Hippocampal formation (tissue), 2 donors: ENCODE data around the gene ALOX15.
"Not testable (repeated sequence)": the region's sequence is repeated elsewhere in the genome, so short reads cannot be mapped to it uniquely, and the experiment has no call there.

ENCODE experiments used
- DNase-seq, 2 donors: peaks; one replicate each; lab custom pipeline; 2025; lab: John Stamatoyannopoulos, UW

Gene ALOX15

GRCh38 chr17:4594406-4594805, 47.1 kb downstream of the ALOX15 start:
- no peak for DNase-seq

GRCh38 chr17:4593021-4593421, 48.5 kb downstream of the ALOX15 start:
- no peak for DNase-seq

GRCh38 chr17:4592240-4593005, 49.1 kb downstream of the ALOX15 start:
- DNase-seq, result no peak

- no peak for DNase-seq
Measured at GRCh38 chr17:4591529-4591928, 49.9 kb downstream of the ALOX15 start.

- DNase-seq, result no peak
Measured at GRCh38 chr17:4590981-4591453, 50.5 kb downstream of the ALOX15 start.

GRCh38 chr17:4590042-4590441, 51.4 kb downstream of the ALOX15 start:
- DNase-seq, result not testable (repeated sequence)

GRCh38 chr17:4588898-4589625, 52.4 kb downstream of the ALOX15 start:
- no peak for DNase-seq

GRCh38 chr17:4588391-4588790, 53.1 kb downstream of the ALOX15 start:
- no peak for DNase-seq

- no peak for DNase-seq
Measured at GRCh38 chr17:4587803-4588202, 53.7 kb downstream of the ALOX15 start.

- no peak for DNase-seq
Measured at GRCh38 chr17:4587195-4587594, 54.3 kb downstream of the ALOX15 start.

GRCh38 chr17:4586043-4586442, 55.4 kb downstream of the ALOX15 start:
- no peak for DNase-seq

GRCh38 chr17:4585638-4585994, 55.9 kb downstream of the ALOX15 start:
- DNase-seq, result no peak

- no peak for DNase-seq
Measured at GRCh38 chr17:4584917-4585637, 56.4 kb downstream of the ALOX15 start.

- no peak for DNase-seq
Measured at GRCh38 chr17:4584101-4584916, 57.2 kb downstream of the ALOX15 start, which contains the start of gene SMTNL2. SMTNL2 (plus strand) TSS chr17:4584529; CDS start chr17:4584606, 77 bp downstream.

- DNase-seq, result no peak
Measured at GRCh38 chr17:4583782-4584100, 57.7 kb downstream of the ALOX15 start.

- DNase-seq, result no peak
Measured at GRCh38 chr17:4583206-4583605, 58.3 kb downstream of the ALOX15 start.

GRCh38 chr17:4582691-4583090, 58.8 kb downstream of the ALOX15 start:
- DNase-seq, result no peak

GRCh38 chr17:4582101-4582501, 59.4 kb downstream of the ALOX15 start:
- no peak for DNase-seq
